NCI-H1105 treated with DMSO at 0.1 percent for 48 hours (cell line): ENCODE results near the gene CREB3L2.

Experiments
- DNase-seq: peaks from one replicate; lab custom pipeline; 2025; lab: John Stamatoyannopoulos, UW

The CREB3L2 gene

DNA sequence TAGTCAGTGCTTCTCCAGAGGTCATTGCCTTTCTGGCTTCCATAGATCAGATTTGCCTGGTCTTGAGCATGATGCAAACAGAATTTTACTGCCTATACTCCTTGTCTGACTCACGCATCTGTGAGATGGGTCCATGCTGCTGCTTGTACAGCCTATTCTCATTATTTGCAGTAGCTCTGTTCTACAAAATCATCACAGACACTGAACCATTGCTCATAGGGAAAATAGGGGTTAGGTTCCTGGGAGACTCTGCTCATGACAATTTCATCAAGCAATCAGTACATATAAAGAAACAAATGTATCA is 7.4 kb upstream of the CREB3L2 start:
- DNase-seq = no peak

DNA sequence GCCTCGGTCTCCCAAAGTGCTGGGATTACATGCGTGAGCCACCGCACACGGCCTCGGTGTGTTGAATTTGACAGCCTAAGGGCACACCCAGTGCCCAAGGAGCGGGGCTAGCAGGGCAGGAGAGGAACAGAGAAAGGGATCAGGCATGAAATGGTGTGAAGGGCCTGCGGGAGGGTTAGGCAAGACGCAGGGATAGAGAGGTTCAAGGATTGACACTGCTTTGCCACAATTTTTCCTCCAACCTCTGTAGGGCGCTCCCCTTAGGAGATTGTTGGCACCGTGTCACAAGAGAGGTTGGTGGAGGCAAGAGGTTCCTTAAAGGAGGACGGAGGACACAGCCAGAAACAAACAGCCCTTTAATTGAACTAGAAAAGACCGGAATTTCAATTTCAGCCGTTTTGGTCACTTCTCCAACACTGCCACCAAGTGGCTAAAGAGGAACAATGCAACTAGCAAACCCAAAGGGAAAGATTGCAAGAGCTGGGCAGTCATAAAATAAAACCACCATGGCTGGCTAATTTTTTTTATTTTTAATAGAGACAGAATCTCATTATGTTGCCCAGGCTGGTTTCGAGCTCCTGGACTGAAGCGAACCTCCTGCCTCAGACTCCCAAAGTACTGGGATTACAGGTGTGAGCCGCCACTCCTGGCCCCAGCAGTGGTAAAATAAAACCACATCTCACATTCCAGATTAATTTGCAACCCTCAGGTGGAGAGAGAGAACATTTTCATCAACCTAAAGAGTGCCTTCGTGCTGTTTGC is 6.9 kb upstream of the CREB3L2 start:
- peak; percentile 71 for DNase-seq

DNA sequence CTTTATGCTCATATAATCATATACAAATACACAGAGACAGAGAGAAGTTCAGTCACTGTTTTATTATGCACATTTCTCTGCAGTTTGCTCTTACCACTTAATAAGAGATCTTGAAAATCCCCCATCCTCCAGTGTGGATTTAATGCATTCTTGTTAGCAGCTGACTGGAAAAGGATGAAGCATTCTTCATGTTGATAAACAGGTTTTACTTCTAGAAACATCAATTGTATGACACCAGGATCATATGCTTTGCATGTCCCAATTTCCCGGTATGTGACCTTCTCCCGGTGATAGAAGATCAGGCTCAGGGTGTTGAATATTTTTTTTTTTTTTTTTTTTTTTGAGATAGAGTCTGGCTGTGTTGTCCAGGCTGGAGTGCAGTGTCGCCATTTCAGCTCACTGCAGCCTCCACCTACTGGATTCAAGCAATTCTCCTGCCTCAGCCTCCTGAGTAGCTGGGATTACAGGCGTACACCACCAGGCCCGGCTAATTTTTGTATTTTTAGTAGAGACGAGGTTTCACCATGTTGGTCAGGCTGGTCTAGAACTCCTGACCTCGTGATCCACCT is 6.2 kb upstream of the CREB3L2 start:
- no peak for DNase-seq

DNA sequence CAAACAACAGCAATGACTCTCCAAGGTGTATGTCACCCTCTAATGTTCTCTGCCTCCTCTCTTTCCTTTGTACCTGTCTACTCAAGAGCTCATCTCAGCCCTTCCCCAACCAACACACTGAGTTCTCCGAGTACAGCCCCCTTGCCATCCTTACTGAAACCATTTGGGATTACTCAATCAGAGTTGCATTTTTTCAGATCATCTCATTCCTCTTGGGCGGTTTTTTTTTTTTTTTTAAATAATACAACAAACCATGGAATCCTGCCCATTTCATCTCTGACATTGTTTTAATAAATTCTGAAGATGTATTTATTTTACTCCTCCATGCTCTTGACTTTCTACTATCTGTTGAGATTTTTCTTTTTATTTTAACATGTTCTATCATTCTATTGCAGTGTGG is 4.2 kb upstream of the CREB3L2 start:
- DNase-seq = no peak

DNA sequence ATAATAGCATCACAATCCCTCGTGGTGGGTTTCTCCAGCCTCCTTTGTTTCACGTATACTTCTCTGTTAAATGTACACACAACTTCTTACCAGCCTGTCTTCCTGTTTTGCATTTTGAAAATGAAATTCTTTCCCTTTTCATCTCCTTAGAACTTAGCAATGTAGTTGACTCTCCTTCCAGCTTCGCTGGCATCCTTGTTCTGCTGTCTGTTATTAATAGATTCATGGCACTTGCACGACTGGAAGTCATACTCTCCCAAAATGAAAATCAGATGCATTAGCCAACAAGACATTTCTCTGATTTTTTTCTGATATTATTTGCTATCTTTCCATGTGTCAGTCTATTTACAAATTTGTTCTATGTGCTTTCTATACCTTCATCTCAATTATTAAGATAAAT is 3.0 kb upstream of the CREB3L2 start:
- no peak for DNase-seq

DNA sequence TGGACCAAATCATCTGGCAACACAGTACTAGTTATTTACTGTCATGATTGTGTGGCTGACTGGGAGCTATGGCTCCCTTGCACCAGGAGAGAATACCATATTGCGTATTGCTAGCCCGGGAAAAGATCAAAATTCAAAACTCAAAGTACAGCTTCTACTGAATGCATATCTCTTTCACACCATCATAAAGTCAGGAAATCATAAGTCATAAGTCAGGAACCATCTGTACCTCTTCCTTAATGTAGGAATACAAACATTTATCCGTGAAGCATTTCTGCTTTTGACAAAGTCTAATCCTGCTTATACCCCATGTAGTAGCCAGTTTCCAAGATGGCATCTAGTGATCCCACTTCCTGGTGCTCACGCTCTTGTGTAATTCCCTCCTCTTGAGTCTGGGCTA is 2.2 kb upstream of the CREB3L2 start:
- DNase-seq = no peak

DNA sequence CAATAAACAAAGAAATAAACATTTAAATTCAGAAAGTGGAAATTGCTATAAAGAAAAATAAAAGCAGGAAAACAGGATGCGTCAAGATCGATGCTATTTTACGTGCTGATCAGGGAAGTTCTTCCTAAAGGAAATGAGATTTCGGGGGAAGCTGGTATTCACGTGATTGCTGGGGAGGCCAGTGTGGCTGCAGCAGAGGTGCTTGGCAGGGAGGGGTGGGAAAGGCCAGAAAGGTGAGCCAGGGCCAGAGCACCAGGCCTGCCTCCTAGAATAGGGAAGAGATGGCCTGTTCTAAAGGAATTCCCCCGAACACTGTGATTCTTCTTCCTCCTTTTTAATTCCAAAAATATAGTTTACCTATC is 923 bp upstream of the CREB3L2 start:
- DNase-seq = no peak

DNA sequence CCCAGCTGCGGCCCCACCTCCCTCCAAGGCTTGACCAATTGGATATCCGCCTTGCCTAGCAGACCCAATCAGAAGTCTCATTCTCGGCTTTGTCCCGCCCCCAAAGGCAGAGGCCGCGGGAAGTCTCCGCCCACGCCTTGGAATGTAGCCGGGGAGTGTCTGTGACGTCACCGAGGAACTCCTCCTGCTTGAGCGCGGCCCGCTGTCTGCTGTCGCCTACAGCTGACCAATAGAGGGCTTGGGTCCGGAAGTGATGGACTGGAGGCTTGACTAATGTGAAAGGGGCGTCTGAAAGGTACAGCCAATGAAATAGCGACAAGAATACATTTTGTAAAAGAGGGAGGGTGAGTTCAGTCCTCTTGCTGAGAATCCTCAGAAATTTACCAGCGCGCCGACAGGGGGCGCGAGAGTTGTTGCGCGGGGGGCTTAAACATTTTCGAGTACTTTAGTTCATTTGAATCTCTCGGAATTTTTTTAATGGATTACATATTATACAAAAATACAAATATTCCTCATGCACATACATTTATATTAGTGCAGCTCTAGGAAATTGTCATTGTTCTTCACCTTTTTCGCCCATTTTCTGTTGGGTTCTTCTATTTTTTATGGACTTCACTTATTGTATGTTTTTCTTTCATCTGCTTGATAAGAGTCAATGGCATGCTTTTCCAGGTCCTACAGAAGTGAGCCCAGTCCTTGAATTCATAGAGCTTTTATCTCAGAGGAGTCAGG is 376 bp upstream of the CREB3L2 start:
- peak; percentile 98 for DNase-seq

DNA sequence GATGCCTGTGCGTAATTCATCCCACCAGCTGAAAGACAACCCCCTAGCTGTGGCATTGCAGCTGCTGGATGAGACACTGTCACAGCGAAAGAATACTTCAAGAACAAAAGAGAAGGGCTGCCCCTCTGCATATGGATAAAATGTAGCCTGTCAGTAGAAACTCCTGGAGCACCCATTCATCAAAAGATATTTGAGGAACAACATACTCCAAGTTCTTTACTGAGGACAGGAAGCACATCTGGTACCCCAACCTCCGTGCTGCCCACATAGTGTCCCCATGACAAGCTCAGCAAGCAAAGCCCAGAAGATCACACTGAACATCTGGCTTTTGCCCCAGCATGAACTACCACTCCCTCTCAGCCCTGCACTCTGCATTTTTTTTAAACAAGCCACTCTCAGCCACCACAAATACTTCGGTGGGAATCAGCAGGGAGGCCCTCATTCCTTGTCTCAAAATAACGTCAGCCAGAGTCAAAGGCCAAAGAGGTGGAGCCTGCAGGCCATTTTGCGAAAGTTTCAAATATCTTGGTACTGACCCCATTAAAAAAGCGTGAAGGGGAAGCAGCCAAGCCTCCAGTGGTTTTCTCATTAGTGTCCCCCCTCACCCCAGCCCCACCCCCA is 1.7 kb downstream of the CREB3L2 start:
- no peak for DNase-seq

DNA sequence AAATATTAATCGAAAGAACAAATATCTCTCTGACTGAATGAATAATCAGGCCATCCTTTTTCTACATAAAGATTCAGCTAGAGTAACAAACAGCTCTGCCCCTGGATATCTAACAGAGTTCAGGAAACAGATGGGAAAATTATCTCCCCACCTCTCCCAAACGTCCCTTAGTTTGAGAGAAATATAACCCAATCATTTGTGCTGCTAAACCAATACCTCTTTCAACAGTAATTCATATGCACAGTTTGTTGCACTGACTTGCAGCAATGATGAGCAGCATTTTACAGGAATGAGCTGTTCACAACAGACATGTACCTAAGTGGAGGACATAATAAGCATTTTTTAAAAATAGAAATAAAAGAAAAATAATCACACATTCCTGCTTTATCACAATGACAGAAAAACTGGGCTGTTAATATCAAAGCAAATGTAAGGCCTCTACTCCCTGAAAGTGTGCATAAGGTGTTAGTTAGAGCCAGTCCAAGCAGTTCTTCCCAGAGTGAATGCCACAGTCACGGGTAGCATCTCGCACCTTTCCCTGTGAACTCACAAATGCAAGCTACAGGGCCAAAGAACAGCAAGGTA is 2.3 kb downstream of the CREB3L2 start:
- DNase-seq = no peak

DNA sequence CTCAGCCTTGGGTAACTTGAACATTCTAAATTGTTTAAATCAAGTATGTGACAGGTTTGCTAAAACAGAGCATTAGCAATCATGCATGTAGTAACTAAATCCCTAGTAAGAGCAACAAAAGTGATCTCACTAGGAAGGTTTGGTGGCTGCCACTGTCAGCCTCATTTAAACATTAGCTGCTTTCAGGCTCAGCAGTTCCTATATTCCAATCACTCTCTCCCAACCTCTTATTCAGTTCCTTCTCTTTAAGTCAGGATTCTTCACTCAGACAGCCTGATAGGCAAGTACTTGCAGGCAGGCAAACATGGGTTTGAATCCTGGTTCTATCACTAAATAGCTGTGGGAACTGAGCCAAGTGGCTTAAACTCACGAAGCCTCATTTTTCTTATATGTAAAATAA is 3.6 kb downstream of the CREB3L2 start:
- DNase-seq = no peak

DNA sequence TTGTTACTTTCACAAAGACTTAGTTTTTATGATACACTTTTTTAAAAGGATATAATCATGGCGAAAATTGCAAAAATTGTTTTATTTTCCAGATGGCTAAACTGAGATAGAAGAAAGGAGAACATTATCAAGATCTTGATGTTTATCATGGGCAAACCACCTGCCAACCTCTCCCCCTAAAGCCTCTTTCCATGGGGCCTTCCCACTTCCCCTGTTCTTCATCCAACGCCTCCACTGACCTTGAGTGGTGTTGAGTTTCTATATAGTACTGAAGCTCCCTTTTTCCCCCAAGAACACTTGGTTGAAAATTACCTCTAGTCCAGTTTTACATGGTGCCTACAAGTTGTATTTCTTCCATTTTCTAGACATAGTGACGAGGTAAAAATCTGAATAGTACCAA is 5.0 kb downstream of the CREB3L2 start:
- DNase-seq = no peak

DNA sequence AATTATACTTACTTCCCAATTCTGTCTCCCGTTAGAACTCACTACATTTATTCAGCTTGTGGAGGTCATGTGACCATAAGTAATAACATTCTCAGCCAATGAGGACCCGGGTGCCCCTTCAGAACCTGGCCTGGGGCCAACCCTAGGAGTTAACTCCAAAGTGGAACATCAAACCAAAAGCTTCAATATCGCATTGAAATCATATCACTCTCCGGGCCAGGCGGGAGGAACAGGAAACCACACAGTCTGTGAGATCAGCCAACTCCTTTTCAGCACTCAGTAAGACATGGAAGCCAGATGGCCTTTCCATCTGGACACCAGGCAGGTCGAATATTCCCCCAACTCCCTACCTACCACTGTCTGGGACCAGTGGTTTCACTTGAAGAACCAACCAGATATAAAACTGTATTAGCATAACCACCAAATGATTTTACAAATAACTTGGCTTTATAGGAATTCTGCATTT is 5.5 kb downstream of the CREB3L2 start:
- no peak for DNase-seq

DNA sequence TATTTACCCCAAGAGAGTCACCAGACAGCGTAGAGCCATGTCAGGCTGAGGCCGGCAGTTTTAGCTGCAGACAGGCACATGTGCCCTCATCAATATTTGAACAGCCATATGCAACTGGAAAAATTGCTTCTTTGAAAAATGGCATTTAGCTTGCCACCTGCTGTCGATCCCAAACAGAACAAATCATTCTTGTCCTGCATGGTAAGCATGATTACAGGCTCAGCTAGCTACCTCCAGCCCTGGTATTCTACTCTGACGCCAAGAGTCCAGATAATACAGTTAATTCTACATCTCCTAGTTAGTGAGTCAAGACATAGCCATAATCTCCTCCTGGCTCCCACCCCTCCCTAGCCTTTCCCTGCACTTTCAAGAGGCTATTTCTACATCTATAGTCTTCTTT is 7.7 kb downstream of the CREB3L2 start:
- no peak for DNase-seq

DNA sequence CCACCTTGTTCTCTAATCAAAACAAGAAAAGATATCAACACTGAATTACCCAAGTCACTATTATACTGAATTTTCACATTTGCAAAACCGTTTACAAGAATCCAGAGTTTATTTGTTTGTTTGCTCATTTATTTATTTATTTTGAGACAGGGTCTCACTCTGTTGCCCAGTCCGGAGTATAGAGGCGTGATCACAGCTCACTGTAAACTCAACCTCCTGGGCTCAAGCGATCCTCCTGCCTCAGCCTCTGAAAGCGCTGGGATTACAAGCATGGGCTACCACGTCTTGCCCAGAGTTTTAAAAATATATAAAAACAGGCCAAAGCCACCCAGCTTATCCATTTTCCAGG is 8.5 kb downstream of the CREB3L2 start:
- no peak for DNase-seq

DNA sequence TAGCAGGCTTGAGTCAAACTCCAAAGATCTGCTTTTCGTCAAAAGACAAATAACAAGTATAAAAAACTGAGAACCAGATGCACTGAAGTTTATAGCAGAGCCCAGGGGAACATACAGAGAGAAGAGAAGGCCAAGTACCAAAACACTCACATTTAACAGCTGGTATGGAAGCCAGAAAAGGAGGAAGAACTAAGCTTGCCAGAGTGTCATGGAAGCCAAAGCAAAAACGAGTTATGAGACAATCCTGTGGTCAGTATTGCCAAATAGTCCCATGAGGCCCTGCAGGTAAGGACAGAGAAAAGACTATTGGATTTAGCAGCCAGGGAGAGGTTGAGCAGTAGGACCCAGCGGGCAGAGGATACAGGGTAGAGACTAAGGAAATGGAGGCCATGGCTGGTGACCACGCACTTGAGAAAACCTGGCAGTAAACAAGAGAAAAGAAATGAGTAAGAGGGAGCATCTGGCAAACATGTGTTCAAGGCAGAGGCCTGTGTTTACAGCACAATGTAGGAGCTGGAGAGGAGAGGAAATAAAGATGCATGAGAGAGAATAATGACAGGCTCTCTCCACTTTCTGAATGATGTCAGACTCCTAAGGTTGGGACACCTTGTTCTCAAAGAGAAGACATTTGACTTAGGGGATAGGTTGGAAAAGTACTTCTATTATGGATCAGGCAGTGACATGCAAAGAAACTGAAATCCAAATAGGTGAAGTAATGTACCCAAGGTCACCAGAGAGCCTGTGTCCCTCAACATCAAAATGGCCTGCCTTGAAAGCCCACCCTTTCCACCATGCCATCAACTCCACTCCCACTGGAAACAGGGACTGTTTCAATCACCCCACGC is 9.1 kb downstream of the CREB3L2 start:
- no peak for DNase-seq

DNA sequence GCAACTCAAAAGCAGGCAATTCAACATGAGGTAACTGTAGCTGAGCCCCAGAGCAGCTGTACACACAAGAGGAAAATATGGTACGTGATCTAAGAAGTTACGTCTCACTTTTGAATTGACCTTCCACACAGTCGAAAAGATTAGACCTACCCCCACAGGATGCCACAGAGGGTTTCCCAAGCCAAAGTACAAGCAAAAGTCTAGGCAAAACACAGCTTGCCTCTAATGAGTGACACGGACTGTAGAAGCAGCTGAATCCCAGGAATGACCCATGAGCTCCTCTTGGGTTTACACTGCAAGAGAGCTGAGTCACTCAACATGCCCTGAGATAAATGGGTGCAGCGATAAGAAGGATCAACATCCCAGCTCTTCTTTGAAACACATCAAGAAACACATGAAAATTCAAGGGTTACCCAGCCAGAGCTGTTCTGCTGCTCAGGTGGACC is 9.8 kb downstream of the CREB3L2 start:
- no peak for DNase-seq

DNA sequence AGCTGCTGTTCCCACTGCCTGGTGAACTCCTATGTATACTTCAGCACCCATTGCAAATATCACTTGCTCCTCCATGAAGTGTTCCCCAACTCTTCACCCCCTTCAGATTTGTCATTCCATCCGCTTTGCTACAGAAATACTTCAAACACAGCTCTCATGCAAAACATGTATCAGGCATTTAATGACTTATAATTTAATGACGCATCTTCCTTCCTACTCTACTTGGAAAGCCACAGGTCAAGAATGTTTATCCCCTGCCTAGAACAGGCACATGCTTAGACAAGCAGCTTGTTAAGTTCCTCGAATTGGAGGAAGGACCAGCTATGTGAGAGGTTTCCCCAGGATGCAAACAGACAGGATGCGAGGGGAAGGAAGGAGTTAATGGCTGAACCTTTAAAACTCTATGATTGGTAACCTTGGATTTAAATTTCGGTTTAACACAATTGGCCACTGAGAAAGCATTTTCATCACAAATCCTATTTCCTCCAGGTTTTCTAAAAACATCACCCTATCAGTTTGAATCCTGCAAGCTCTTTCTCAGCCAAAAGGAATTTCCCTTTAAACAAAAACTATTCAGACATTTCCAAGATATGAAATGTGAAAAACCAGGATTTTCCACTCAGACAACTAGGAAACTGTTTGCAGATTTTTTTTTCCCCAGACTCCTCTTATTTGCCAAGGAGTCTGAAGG is 11.5 kb downstream of the CREB3L2 start:
- no peak for DNase-seq

DNA sequence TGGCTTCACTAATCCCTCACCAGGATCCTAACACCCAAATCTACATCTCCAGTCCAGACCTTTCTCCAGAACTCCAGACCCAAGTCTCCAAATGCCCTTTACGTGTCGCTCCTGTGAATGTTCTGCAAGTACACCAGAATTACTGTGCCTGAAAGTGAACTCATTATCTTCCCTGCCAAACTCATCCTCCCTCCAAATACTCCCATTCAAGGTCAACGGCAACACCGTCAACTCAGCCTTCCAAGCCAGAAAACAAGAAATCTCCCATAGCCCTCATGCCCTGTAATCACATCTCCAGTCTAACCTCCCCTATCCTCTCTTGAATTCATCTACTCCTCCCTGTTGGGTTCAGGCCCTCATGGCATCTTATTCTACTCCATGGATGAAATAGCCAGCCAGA is 12.3 kb downstream of the CREB3L2 start:
- DNase-seq = no peak

DNA sequence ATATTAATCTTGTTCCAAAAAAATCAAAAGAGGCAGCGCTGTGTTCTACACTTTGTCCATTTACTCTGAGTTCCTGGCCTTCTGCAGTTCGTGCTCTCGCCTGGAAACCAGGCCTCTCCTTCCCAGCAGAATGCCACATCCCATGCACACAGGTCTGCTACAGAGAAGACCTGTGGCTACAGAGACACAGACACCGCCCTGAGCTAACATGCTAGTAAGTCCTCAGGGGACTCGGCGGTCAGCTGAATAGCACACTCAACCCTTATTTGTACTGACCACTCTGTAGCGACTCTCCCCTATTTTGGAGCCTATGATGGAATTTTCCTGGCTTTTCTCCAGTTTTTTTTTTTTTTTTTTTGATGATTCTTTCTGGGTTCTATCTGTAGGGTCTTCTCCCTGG is 12.8 kb downstream of the CREB3L2 start:
- no peak for DNase-seq

DNA sequence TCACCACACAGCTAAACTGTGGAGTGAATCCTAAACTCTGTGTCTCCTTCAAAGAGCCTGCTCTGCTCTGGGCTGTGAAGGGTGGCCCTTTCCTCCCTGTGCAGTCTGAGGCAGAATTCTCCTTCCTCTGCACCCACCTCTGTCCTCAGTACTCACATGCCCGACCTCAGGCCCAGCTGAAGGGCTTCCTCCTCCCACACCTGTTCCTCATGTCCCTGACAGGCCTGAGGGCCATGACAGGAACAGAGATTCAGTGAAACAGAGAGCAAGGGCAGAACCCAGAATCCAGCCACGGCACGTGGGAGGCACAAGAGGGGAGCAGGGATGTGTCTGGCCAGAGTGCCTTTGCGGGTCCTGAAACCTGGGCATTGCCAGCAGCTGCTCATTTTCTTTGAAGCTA is 13.9 kb downstream of the CREB3L2 start:
- no peak for DNase-seq
